Osteoblast (primary cell): ENCODE data around the gene OR51G2. TPM values are rescaled to one million over a fixed set of nuclear protein-coding genes. Genes with fewer than 3 reads are reported as not detected.

Source experiments
- DNase-seq: peaks from one replicate; pipeline ENCODE4 v3.0.0; 2011; ENCODE audit warnings: low spot score, mixed read lengths; ENCODE audit not compliant: insufficient read length; ENCODE audit errors: missing footprints
- H2AFZ ChIP-seq: 2 replicates; pipeline ENCODE4 v1.6.0; 2011; ENCODE audit warnings: mild to moderate bottlenecking, low read length
- H3K27ac ChIP-seq: 2 replicates; pipeline ENCODE4 v1.5.1; 2011; ENCODE audit warnings: mild to moderate bottlenecking, low read depth, low read length, moderate library complexity
- H3K27me3 ChIP-seq: 2 replicates; pipeline ENCODE4 v1.6.0; 2012; ENCODE audit warnings: mild to moderate bottlenecking, control low read depth, inconsistent platforms, low read length, moderate library complexity; ENCODE audit not compliant: insufficient read depth
- H3K36me3 ChIP-seq: 2 replicates; pipeline ENCODE4 v1.5.1; 2011; ENCODE audit warnings: mild to moderate bottlenecking, low read length, control low read depth, moderate library complexity; ENCODE audit not compliant: insufficient read depth
- H3K4me1 ChIP-seq: 2 replicates; pipeline ENCODE4 v1.5.1; 2011; ENCODE audit warnings: mild to moderate bottlenecking, low read length, control low read depth, moderate library complexity; ENCODE audit not compliant: insufficient read depth
- H3K4me2 ChIP-seq: 2 replicates; pipeline ENCODE4 v1.6.0; 2011; ENCODE audit warnings: mild to moderate bottlenecking, low read length; ENCODE audit not compliant: insufficient read depth
- H3K4me3 ChIP-seq: fragments of 200-600 bp; sonication (generic); 3 replicates; pipeline ENCODE4 v1.5.1; 2012; ENCODE audit warnings: mild to moderate bottlenecking, low read length, inconsistent platforms; ENCODE audit not compliant: insufficient read depth
- H3K79me2 ChIP-seq: 2 replicates; pipeline ENCODE4 v1.6.0; 2012; ENCODE audit warnings: mild to moderate bottlenecking, low read length, control low read depth, inconsistent platforms; ENCODE audit not compliant: insufficient read depth
- H3K9me3 ChIP-seq: 2 replicates; pipeline ENCODE4 v1.5.1; 2011; ENCODE audit warnings: low read depth, low read length, control low read depth
- H4K20me1 ChIP-seq: 2 replicates; pipeline ENCODE4 v1.6.0; 2012; ENCODE audit warnings: mild to moderate bottlenecking, low read length, control low read depth; ENCODE audit not compliant: insufficient read depth
- CTCF ChIP-seq: IDR thresholded peaks from 2 replicates; pipeline ENCODE4 v1.5.1; 2011; ENCODE audit warnings: mild to moderate bottlenecking, low read depth, low read length, moderate library complexity; ENCODE audit errors: extremely low read depth
- total RNA-seq: library from RNA; depleted of rRNA; stranded (reverse); fragments of >200 nt; gene quantifications from 2 replicates; pipeline ENCODE4 v1.2.3, GENCODE V29; 2012

Gene OR51G2
- total RNA-seq, 1 donor, result not detected

- no peaks in the 10 kb centered on the region for H3K4me1 ChIP-seq
- H2AFZ ChIP-seq, result no peak within 1 kb of the TSS
- no peak for TF ChIP-seq CTCF
Measured at GRCh38 chr11:4947505-4947904, 28.4 kb upstream of the OR51G2 start, which contains the start of gene OR51A4. TSS of gene OR51A4 (minus strand) at chr11:4947605. CDS start at chr11:4947100, 505 bp downstream.

GRCh38 chr11:4936745-4937144 lies 17.6 kb upstream of the OR51G2 start:
- Histone ChIP-seq H3K79me2 (no peaks in the 10 kb centered on the region), H3K4me2 (no peak overlapping the region), H3K27me3 (no peaks in the 10 kb centered on the region), H2AFZ (no peak overlapping the region), H3K27ac (no peak overlapping the region), H3K4me3 (no peak overlapping the region), H3K9me3 (no peaks in the 10 kb centered on the region), H3K36me3 (no peaks in the 10 kb centered on the region), H4K20me1 (no peaks in the 10 kb centered on the region), H3K4me1 (no peaks in the 10 kb centered on the region)
- no peak for TF ChIP-seq CTCF
- DNase-seq, result no peak

More at GRCh38 chr11:4947505-4947904, 28.4 kb upstream of the OR51G2 start, which contains the start of gene OR51A4:
- Histone ChIP-seq H3K36me3 (no peaks in the 10 kb centered on the region), H3K27ac (no peak within 1 kb of the TSS), H3K4me2 (no peak within 1 kb of the TSS), H3K79me2 (no peaks in the 10 kb centered on the region), H3K4me3 (no peak within 1 kb of the TSS), H3K27me3 (no peaks in the 10 kb centered on the region), H3K9me3 (no peaks in the 10 kb centered on the region), H4K20me1 (no peaks in the 10 kb centered on the region)
- DNase-seq, result no peak

- H3K36me3 ChIP-seq, result no peaks in the 10 kb centered on the region
- no peak overlapping the region for H2AFZ ChIP-seq
- no peaks in the 10 kb centered on the region for H4K20me1 ChIP-seq
- H3K27me3 ChIP-seq, result no peaks in the 10 kb centered on the region
- H3K27ac ChIP-seq, result no peak overlapping the region
- H3K4me2 ChIP-seq, result no peak overlapping the region
- TF ChIP-seq CTCF, result no peak
- DNase-seq, result no peak
- H3K9me3 ChIP-seq, result no peaks in the 10 kb centered on the region
- no peaks in the 10 kb centered on the region for H3K4me1 ChIP-seq
- no peak overlapping the region for H3K4me3 ChIP-seq
- no peaks in the 10 kb centered on the region for H3K79me2 ChIP-seq
Measured at GRCh38 chr11:4932751-4933150, 13.6 kb upstream of the OR51G2 start.

- DNase-seq, result no peak
- H4K20me1 ChIP-seq, result no peaks in the 10 kb centered on the region
- H3K9me3 ChIP-seq, result no peaks in the 10 kb centered on the region
- no peaks in the 10 kb centered on the region for H3K27me3 ChIP-seq
- H3K4me1 ChIP-seq, result no peaks in the 10 kb centered on the region
- no peak overlapping the region for H3K4me3 ChIP-seq
- no peaks in the 10 kb centered on the region for H3K36me3 ChIP-seq
- H3K27ac ChIP-seq, result no peak overlapping the region
- no peak overlapping the region for H2AFZ ChIP-seq
- no peak overlapping the region for H3K4me2 ChIP-seq
- no peaks in the 10 kb centered on the region for H3K79me2 ChIP-seq
- TF ChIP-seq CTCF, result no peak
Measured at GRCh38 chr11:4926608-4927007, 7.5 kb upstream of the OR51G2 start.
